ENCODE measurements around the gene GGA3. TPM values are rescaled to one million over a fixed set of nuclear protein-coding genes. Genes with fewer than 3 reads are reported as not detected.

The GGA3 gene
- total RNA-seq, 1 experiment from 2014 or later, result 61.6 TPM

GRCh38 chr17:75242461-75243042, 18.9 kb downstream of the GGA3 start:
- Histone ChIP-seq H3K4me3 (ENCODE audit: low read depth in 2 of 2, low read length in 2 of 2) (no peak overlapping the region), H3K4me1 (ENCODE audit: control insufficient read depth, insufficient read depth, low read length) (0 out of 2 replicates have a peak, but pooled peaks cover 3% of the 10 kb centered on the region), H3K9me3 (ENCODE audit: control insufficient read depth, insufficient read depth, low read depth, low read length) (no peaks in the 10 kb centered on the region), H3K27me3 (ENCODE audit: control insufficient read depth, insufficient read depth, low read length) (no peaks in the 10 kb centered on the region), H3K36me3 (ENCODE audit: control insufficient read depth, insufficient read depth, low read length) (peaks cover 8% of the 10 kb centered on the region), H3K27ac (ENCODE audit: low read length) (no peak overlapping the region)
- POLR2A ChIA-PET, result no interaction called here
- in situ Hi-C loops (cut with HindIII; ENCODE audit: low pct_unique_long_range_greater_than_20kb, low sequenced_read_pairs) (no loop called here), intact Hi-C loops (cut with micrococcal nuclease; ENCODE audit: unreplicated experiment) (no loop called here)
- DNase-seq (ENCODE audit: low read depth, low spot score) (no peak), ATAC-seq (no peak)
- CTCF ChIA-PET, result no interaction called here
- TF ChIP-seq SIN3A (IDR thresholded peaks at IDR 0.05; ENCODE audit: borderline replicate concordance, insufficient read depth, low read depth, low read length) (no peak), TCF7L2 (IDR thresholded peaks at IDR 0.05; ENCODE audit: low read depth, low read length) (no peak), CTCF (IDR thresholded peaks at IDR 0.05) (no peak), POLR2AphosphoS5 (IDR thresholded peaks at IDR 0.05; ENCODE audit: low read depth, low read length) (no peak)
- TF ChIP-seq, protein P1, sequence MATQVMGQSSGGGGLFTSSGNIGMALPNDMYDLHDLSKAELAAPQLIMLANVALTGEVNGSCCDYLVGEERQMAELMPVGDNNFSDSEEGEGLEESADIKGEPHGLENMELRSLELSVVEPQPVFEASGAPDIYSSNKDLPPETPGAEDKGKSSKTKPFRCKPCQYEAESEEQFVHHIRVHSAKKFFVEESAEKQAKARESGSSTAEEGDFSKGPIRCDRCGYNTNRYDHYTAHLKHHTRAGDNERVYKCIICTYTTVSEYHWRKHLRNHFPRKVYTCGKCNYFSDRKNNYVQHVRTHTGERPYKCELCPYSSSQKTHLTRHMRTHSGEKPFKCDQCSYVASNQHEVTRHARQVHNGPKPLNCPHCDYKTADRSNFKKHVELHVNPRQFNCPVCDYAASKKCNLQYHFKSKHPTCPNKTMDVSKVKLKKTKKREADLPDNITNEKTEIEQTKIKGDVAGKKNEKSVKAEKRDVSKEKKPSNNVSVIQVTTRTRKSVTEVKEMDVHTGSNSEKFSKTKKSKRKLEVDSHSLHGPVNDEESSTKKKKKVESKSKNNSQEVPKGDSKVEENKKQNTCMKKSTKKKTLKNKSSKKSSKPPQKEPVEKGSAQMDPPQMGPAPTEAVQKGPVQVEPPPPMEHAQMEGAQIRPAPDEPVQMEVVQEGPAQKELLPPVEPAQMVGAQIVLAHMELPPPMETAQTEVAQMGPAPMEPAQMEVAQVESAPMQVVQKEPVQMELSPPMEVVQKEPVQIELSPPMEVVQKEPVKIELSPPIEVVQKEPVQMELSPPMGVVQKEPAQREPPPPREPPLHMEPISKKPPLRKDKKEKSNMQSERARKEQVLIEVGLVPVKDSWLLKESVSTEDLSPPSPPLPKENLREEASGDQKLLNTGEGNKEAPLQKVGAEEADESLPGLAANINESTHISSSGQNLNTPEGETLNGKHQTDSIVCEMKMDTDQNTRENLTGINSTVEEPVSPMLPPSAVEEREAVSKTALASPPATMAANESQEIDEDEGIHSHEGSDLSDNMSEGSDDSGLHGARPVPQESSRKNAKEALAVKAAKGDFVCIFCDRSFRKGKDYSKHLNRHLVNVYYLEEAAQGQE (IDR thresholded peaks at IDR 0.05; ENCODE audit: insufficient read depth in 1 of 2, low read depth in 2 of 2, low read length in 1 of 2), result no peak
- BruUV-seq (replicated peaks), result no TSS peak

GRCh38 chr17:75241996-75242460, 19.4 kb downstream of the GGA3 start:
- Histone ChIP-seq H3K4me3 (ENCODE audit: low read depth in 2 of 2, low read length in 2 of 2) (no peak overlapping the region), H3K4me1 (ENCODE audit: control insufficient read depth, insufficient read depth, low read length) (0 out of 2 replicates have a peak, but pooled peaks cover 3% of the 10 kb centered on the region), H3K36me3 (ENCODE audit: control insufficient read depth, insufficient read depth, low read length) (peaks cover 10% of the 10 kb centered on the region), H3K27ac (ENCODE audit: low read length) (no peak overlapping the region), H3K9me3 (ENCODE audit: control insufficient read depth, insufficient read depth, low read depth, low read length) (no peaks in the 10 kb centered on the region), H3K27me3 (ENCODE audit: control insufficient read depth, insufficient read depth, low read length) (no peaks in the 10 kb centered on the region)
- in situ Hi-C loops (cut with HindIII; ENCODE audit: low pct_unique_long_range_greater_than_20kb, low sequenced_read_pairs), result no loop called here
- TF ChIP-seq TCF7L2 (IDR thresholded peaks at IDR 0.05; ENCODE audit: low read depth, low read length), result no peak
- TF ChIP-seq, protein P1 (IDR thresholded peaks at IDR 0.05; ENCODE audit: insufficient read depth in 1 of 2, low read depth in 2 of 2, low read length in 1 of 2), result no peak
- no peak for TF ChIP-seq SIN3A (IDR thresholded peaks at IDR 0.05; ENCODE audit: borderline replicate concordance, insufficient read depth, low read depth, low read length)
- TF ChIP-seq CTCF (IDR thresholded peaks at IDR 0.05), result no peak
- no peak for TF ChIP-seq POLR2AphosphoS5 (IDR thresholded peaks at IDR 0.05; ENCODE audit: low read depth, low read length)
- CTCF ChIA-PET, result interaction anchor here (0.6 kb wide), 1 partner anchor 10 kb away, joined by 7 read pairs; no protein-coding TSS in a partner anchor
- no peak for DNase-seq (ENCODE audit: low read depth, low spot score)
- intact Hi-C loops (cut with micrococcal nuclease; ENCODE audit: unreplicated experiment), result no loop called here
- ATAC-seq, result no peak
- no TSS peak for BruUV-seq (replicated peaks)
- POLR2A ChIA-PET, result no interaction called here

Data from Panc1 (cell line).